HG02571 (cell line): Measurements from ENCODE around the gene MIP.
A peak's percentile ranks its signal among the peaks of the same experiment; 100 is the strongest.
"Not testable (repeated sequence)": the region's sequence is repeated elsewhere in the genome, so short reads cannot be mapped to it uniquely, and the experiment has no call there.

Experiments
- ATAC-seq: cut with Tn5 transposase; IDR thresholded peaks from one replicate; pipeline ENCODE4 v1.9.1; 2021; ENCODE audit warnings: mild to moderate bottlenecking, moderate library complexity; ENCODE audit not compliant: unreplicated experiment

MIP gene

GRCh38 chr12:56454557-56454956 is at the start of gene MIP:
Gene MIP, minus strand, starts transcription at chr12:56454657. Its CDS starts 44 bp downstream, at chr12:56454613.
- ATAC-seq, result no peak

GRCh38 chr12:56499879-56500278 is 45.4 kb upstream of the MIP start:
- not testable (repeated sequence) for ATAC-seq

GRCh38 chr12:56499452-56499851 is 45.0 kb upstream of the MIP start:
- ATAC-seq, result not testable (repeated sequence)

- ATAC-seq, result not testable (repeated sequence)
These were observed 43.9 kb upstream of the MIP start for GRCh38 chr12:56498126-56498902.

- not testable (repeated sequence) for ATAC-seq
These were observed 42.2 kb upstream of the MIP start for GRCh38 chr12:56496704-56497103.

- ATAC-seq, result not testable (repeated sequence)
These were observed 40.0 kb upstream of the MIP start for GRCh38 chr12:56494481-56494880.

- ATAC-seq, result not testable (repeated sequence)
These were observed 39.6 kb upstream of the MIP start for GRCh38 chr12:56494106-56494415.

GRCh38 chr12:56493409-56494105 is 39.1 kb upstream of the MIP start:
- not testable (repeated sequence) for ATAC-seq

- ATAC-seq, result no peak
These were observed 35.9 kb upstream of the MIP start for GRCh38 chr12:56490360-56490759.

GRCh38 chr12:56488041-56488955 is 33.8 kb upstream of the MIP start, which contains the start of gene GLS2:
Gene GLS2, minus strand, starts transcription at chr12:56488161. Its CDS starts 43 bp downstream, at chr12:56488118.
- peak; percentile 93 for ATAC-seq

GRCh38 chr12:56487448-56488040 is 33.1 kb upstream of the MIP start:
- ATAC-seq, result no peak

GRCh38 chr12:56486694-56487093 is 32.2 kb upstream of the MIP start:
- no peak for ATAC-seq

- ATAC-seq, result no peak
These were observed 30.1 kb upstream of the MIP start for GRCh38 chr12:56484566-56484965.

GRCh38 chr12:56479625-56480024 is 25.2 kb upstream of the MIP start:
- ATAC-seq, result no peak

GRCh38 chr12:56477521-56478225 is 23.2 kb upstream of the MIP start:
- ATAC-seq, result no peak

GRCh38 chr12:56476972-56477432 is 22.5 kb upstream of the MIP start:
- ATAC-seq, result no peak

GRCh38 chr12:56476143-56476542 is 21.7 kb upstream of the MIP start:
- ATAC-seq, result no peak

GRCh38 chr12:56474389-56474788 is 19.9 kb upstream of the MIP start:
- no peak for ATAC-seq

GRCh38 chr12:56469007-56469930 is 14.8 kb upstream of the MIP start:
- no peak for ATAC-seq
